Measurements from ENCODE around the gene RTN4RL1.

DNA sequence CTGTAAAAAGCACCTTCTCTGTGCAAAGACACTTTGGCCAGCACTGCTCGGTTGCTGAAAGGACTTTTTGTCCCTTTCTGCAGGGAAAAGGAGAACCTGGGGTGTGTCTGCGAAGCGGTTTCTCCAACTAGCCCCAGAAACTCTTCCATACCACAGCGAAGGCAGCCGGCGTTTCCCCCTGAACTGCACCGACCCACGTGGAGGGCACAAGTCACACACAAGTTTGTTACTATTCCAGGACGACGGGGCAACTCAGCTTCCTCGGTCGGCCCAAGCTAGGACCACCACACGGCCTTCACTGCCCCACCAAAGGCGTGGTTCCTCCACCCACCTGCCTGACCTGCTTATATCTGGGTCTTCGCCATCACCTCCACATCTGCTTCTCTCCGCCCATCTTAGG lies 1.9 kb downstream of the RTN4RL1 start:
- TF ChIP-seq NR2F6 (IDR thresholded peaks at IDR 0.05) (no peak), NR2F6 (CRISPR knock-in tag; IDR thresholded peaks at IDR 0.05) (no peak), ZBTB38 (CRISPR knock-in tag; IDR thresholded peaks at IDR 0.05) (no peak), FOXJ3 (CRISPR knock-in tag; IDR thresholded peaks at IDR 0.05; ENCODE audit: borderline replicate concordance) (no peak), PHF5A (CRISPR knock-in tag; IDR thresholded peaks at IDR 0.05; ENCODE audit: low read depth, unreplicated experiment) (no peak), SUZ12 (IDR thresholded peaks at IDR 0.05; ENCODE audit: low read depth, low read length) (no peak), TCF12 (IDR thresholded peaks at IDR 0.05) (no peak), TCF12 (CRISPR knock-in tag; IDR thresholded peaks at IDR 0.05) (no peak), JARID2 (CRISPR knock-in tag; IDR thresholded peaks at IDR 0.05; ENCODE audit: insufficient replicate concordance) (no peak)
- TF ChIP-seq, protein P1, sequence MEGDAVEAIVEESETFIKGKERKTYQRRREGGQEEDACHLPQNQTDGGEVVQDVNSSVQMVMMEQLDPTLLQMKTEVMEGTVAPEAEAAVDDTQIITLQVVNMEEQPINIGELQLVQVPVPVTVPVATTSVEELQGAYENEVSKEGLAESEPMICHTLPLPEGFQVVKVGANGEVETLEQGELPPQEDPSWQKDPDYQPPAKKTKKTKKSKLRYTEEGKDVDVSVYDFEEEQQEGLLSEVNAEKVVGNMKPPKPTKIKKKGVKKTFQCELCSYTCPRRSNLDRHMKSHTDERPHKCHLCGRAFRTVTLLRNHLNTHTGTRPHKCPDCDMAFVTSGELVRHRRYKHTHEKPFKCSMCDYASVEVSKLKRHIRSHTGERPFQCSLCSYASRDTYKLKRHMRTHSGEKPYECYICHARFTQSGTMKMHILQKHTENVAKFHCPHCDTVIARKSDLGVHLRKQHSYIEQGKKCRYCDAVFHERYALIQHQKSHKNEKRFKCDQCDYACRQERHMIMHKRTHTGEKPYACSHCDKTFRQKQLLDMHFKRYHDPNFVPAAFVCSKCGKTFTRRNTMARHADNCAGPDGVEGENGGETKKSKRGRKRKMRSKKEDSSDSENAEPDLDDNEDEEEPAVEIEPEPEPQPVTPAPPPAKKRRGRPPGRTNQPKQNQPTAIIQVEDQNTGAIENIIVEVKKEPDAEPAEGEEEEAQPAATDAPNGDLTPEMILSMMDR (CRISPR knock-in tag; IDR thresholded peaks at IDR 0.05), result no peak

Data from HepG2 (cell line).